Measurements from ENCODE around the gene ARID1B. TPM values are rescaled to one million over a fixed set of nuclear protein-coding genes. Genes with fewer than 3 reads are reported as not detected.
"Not testable (repeated sequence)": the region's sequence is repeated elsewhere in the genome, so short reads cannot be mapped to it uniquely, and the experiment has no call there.

ARID1B gene
- total RNA-seq, 1 donor from 2014 or later = 26.4 TPM

DNA sequence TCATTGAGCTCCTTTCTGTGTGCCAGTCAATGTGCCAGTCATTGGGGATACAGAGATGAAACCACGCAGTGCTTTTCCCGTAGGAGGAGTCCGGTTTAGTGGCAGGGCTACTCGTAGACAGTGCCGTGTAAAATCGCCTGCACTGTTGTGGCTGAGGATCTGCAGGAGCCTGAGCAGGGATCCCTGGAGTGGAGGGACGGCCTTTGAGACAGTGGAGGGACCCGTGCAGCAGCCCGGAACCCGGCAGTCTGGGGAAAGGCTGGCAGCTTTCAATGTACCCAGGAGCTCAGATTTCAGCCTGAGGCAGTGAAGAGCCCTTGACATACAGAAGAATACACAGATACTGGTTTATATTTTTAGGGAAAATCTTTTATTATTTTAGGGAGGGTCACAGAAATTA is 203.3 kb downstream of the ARID1B start:
- DNase-seq (ENCODE audit: low spot score) (no peak), ATAC-seq (no peak)

DNA sequence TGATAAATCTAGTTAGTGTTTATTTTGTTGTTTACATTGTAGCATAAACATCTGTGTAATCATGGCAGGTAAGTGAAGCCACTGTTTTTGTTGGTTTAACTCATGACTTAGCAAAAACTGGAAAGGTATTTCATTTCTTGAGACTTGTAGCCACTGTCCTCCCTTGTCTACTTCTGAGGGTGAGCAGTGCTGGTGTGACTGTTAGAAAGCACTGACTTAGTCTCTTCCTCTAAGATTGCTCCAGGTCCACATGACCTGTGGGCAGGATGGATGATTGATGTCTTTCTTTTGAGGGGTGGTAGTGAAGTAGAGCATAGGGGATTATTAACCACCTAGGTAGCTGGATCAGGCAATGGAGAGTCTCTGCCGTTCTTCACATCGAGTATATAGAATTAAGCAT is 203.8 kb downstream of the ARID1B start:
- DNase-seq (ENCODE audit: low spot score) (no peak), ATAC-seq (no peak)

DNA sequence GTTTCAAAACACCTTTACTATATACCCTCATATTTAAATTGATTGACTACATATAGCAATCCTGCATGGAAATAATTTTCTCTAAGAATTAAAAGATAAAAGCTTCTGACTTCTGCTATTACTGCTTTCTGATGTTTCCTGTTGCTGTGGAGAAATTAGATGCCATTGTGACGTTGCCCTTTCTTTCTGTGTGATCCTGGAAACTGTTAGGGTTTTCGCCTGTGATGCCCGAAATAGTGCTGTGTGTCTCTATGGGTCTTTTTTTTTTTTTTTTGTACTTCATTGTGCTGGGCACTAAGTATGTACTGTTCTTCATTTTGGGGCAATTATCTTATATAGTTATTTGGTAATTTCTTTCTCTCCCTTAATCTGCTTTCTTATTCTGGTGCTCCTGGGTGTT is 205.0 kb downstream of the ARID1B start:
- ATAC-seq (no peak), DNase-seq (ENCODE audit: low spot score) (no peak)

DNA sequence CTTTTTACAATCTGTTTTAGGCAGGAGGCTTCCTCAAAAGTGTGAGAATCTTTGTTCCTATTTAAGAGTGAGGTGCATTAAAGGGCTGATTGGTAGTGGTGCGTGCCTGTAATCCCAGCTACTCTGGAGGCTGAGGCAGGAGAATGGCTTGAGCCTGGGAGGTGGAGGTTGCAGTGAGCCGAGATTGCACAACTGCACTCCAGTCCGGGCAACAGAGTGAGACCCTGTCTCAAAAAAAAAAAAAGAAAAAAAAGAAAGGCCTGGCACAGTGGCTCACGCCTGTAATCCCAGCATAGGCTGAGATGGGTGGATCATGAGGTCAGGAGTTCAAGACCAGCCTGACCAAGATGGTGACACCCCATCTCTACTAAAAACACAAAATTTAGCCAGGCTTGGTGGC is 205.7 kb downstream of the ARID1B start:
- not testable (repeated sequence) for DNase-seq (ENCODE audit: low spot score); ATAC-seq

DNA sequence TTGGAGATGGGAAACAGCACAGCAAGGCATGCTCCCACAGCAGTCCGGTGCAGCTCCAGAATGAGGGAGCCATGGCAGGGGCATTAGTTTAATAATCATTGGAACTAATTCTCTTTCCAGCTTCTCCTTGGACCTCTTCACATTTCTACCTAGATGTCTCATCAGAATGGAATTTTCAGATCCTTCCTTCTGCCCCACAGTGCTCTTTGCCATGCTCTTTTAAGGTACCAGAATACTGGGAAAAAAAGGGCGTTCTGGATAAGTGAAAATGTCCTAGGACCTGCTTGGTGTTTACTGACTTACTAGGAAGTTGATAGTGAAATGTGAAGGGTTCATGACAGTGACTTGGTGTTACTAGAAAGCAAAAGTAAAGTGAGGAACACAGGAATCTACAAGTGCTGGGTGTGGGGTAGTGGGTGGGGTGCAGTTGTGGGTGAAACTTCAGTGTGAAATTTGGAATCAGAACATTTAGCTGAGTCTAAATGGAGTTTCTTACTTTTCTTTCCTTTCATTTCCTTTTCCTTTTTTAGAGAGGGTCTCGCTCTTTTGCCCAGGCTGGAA is 207.1 kb downstream of the ARID1B start:
- DNase-seq (ENCODE audit: low spot score) (no peak), ATAC-seq (no peak)

DNA sequence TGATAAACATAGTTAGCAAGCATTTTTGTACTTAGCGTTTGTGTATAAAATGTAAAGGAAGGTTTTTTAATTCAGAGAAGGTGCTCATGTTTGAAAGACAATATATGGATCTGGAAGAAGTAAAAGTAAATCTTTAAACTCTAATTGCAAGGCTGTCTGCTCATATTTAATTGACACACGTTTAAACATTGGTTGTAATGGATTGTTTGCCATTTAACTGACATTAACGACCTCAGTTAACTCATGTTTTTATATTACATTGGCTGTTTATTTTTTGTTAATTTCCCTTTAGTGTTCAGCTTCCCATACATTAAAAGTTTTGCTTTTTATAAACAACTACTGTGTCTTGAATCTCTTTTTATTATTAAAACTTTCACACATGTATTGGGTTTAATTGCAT is 208.1 kb downstream of the ARID1B start:
- no peak for DNase-seq (ENCODE audit: low spot score)
- ATAC-seq = no peak

DNA sequence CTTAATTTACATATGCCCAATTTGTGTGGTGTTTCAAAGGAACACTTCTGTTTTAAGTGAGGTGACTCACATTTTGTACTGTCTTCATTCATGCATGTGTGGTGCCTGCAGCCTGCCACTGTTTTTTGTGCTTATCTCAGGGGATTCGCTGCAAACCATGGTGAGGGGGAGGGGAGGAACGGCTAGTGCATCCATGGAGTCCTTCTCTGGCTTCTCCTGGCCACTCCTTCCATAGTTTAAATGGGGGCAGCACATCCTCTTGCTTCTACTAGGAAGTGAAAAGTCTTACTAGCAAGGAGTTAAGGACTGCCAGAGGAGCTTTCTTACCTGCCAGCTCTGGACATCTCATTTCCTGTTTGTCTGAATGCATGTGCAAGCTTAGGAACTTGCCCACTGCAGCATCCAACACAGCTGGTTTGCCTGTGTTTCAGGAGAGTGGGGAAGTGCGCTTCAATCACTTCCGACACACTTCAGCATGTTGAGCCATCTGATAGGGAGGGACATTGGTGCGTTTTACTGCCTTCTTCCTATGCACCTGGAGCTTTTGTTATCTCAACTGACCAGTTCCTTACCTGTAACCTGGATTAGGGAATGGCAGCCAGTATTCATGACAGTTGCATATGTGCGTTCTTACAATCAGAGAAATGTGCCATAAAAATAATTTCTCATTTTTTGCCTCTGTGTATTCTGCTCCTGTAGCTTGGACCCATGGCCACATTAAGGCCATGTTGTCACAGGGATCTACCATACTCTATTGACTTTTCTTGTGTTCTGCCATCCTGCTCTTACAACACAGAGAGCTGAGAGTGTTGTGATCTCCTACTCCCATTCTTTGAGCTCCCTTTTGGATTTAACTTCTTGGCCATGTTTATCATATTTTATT is 211.3 kb downstream of the ARID1B start:
- ATAC-seq = peak; percentile 50

DNA sequence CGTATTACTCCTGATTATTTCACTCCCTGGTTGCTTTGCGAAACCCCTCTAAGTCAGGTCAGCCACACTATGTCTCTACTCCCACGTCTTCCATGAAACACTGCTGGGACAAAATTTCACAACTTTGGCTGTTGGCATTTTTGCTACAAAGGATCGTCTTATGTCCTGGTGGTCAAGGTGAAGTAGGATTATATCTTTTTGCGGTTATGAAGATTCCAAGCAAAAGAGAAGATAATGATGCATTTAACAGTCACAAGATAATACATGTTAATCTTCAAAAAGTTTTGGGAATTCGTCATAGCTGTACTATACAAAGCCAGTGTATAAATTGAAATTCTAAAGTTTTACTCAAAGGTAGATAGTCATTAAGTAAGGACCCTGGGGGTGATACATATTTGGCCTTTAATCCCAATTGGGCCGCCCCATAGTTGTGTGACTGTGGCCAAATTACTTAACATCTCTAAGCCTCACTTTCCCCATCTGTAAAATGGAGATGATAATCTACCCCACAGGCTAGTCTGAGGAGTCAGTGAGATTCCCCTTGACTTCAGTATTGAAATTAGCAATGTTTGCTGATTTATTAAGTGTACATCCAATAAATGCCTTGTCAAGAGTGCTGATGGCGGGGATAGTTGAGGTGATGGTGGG is 212.1 kb downstream of the ARID1B start:
- DNase-seq (ENCODE audit: low spot score) = no peak
- no peak for ATAC-seq

More for the DNA sequence above, 211.3 kb downstream of the ARID1B start:
- DNase-seq (ENCODE audit: low spot score) = no peak

DNA sequence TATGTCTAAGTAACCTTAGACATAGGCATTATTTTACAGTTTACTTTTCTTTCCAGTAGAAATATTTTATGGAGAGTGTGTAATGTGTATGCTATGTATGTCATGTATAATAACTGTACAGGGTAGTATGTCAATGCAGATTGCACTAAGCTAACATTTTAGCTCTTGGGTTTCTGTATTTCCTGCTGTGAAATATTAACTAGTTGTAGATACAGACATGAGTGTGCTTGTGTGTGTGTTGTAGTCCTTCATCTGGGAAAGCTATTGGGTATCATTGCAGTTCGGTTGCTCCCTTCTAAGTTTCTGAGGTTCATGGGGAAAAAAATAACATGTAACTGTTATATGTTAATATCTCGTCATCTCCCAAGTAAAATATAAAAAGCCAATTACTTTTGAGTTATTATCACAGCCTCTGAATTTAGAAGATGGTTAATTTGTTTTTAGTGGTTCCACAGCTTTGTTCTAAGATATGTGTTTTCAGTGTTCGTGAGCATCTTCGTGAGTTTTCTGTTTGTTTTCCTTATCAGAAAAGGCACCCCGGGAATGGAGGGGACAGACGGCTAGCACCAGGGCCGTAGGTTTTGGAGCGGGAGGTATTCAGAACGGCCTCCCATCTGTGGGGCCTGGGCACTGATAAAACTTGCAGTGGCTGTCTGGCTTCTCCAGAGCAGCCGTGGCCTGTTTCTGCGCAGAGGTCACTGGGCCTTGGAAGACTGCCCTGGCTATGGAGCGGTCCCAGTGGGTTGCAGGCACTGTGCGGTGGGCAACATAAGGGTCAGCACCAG is 215.0 kb downstream of the ARID1B start:
- no peak for DNase-seq (ENCODE audit: low spot score)
- peak; percentile 82 for ATAC-seq

DNA sequence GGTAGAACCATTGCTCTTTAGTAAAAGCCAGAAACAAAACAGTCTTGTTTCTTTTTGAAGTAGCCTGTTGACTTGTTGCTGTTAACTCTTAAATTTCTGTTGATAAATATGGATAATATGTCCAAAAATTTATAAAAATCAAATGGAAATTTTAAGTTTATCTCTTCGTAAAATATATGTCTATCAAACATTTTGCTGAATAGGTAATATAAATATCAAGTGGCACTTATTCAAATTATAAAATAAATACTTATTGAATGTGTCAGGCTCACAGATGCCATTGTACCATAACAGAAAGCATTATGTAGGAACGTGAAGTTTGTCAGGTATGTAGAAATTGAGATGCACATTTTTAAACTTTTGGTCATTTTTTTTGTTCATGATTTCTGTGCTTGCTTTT is 216.5 kb downstream of the ARID1B start:
- no peak for ATAC-seq
- no peak for DNase-seq (ENCODE audit: low spot score)

DNA sequence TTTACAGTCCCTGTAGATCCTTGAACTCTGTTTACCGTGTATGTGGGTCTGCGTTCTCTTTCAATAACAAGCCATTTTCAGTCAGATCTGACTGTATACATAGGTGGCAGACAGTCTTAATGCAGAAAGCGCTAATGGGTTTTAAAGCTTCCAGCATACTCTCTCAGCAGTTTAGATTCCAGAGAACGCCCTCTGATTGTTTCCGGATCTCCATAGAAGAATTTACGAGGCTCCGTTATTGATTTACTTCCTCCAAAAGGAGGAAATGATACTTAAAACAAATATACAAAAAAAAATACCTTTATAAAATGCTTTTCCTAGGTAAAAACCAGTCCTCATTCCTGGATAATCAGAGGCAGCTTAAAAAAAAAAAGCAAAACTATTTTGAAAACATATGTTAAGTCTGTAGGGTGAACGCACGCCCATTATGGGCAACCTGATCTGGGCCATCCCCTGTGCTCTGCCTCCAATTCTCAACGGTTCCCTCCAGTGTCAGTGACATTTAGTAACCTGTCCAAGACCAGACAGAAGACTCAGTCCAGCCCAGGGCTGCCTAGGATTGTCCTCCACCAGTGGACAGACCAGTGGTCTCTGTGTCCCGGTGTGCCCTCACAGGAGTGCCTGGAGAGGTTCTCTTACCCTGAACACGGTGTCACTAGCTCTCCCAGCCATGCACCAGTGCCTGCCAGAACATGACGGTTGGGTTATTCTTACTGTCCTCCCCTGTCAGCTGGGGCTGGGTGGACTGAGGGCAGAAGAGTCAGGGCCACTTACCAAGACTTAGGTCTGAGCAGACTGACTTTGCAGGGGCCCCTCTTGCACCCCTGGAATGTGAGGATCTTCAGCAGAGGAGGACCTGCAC is 217.3 kb downstream of the ARID1B start:
- DNase-seq (ENCODE audit: low spot score) (no peak), ATAC-seq (no peak)

DNA sequence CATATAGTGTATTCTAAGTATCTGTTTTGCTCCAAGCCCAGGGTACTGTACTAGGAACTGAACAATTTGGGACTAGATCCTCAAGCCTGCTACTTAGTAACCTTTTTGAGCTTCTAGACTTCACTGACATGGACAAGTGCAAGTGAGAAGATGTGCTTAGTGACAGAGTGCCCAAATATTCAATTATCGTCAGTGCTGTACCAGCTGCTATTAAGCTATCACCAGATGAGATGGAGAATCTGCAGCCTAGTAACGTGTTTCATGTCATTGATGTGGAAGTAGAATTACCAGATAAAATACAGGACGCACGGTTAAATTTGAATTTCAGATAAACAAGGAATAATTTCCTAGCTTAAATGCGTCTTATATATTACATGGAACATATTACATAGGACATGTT is 218.3 kb downstream of the ARID1B start:
- ATAC-seq = no peak
- DNase-seq (ENCODE audit: low spot score) = no peak

DNA sequence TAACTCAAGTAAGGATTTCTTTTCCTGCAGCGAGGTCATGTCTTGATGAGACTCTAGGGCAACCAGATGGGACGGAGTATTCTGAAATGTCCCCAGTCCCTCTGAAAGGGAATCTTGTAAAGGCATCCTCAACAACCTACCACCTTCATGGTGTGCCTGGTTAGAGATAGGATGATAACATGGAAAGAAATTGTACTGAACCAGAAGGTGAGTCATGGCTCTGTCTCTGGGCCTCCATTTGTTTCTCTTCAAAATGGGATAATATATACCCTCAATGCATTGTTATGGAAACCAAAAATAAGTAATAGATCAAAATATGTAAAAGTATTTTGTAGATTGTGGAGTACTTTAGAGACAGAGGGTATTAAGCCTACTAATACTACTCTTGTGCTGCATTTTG is 219.1 kb downstream of the ARID1B start:
- ATAC-seq = no peak

DNA sequence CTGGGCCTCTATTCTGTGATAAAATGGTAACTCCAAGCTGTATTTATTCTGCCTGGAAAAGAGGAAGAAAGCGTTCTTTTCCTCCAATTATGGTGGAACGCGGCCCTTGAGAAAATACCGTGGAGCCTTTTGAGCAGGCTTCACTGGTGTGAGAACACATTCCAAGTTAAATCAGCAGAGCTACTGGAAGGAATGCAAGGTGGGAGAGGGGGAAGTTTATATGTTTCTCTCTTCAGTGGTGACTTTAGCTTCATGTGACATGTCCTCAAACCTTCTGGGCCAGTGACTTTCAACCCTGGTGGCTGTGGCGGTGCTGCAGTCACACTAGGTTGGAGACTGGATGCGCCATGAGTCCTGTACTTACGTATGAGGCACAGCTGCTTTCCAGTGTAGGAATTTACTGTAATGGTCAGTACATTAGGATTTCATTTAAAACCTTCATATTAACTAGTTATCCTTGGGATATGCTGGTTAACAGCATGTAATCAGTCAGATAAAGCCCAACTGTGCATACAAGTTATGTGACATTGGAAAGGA is 221.7 kb downstream of the ARID1B start:
- ATAC-seq (no peak), DNase-seq (ENCODE audit: low spot score) (no peak)

More for the DNA sequence above, 219.1 kb downstream of the ARID1B start:
- DNase-seq (ENCODE audit: low spot score) = no peak

DNA sequence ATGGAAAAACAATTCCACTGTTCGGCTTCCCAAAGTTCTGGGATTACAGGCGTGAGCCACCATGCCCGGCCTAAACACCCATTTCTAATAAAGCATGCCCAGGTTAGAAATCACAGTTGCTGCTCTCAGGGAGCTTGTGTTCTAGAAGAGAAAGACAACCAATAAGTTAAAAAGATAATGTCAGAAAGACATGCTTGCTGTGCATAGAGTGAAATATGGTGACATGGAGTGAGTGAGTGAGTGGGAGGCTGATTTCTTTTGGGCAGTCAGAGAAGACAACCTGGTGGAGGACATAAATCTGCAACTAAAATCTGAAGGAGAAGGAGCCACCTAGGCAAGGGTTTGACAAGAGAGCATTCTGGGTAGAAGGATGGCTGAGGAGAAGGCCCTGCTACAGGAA is 222.6 kb downstream of the ARID1B start:
- DNase-seq (ENCODE audit: low spot score) = no peak
- no peak for ATAC-seq

DNA sequence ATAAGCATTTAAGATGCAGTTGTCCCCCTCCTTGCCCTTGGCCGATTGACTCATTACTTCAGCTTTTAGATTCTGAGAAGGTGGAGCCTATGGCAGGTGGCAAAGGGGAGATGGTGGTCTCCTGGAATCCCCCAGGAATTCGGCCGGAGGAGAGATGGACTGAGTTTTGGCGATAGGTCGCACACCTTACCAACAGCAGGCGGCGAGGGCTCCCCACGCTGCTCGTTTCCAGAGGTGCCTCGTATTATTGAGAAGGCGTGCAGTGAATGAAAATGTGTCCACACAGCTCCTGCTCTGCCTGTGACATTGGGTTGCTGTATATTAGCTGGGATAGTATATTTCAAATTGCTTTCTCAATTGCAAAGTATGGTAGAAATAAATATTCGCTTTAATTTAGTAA is 224.5 kb downstream of the ARID1B start:
- DNase-seq (ENCODE audit: low spot score) = no peak
- ATAC-seq = no peak

DNA sequence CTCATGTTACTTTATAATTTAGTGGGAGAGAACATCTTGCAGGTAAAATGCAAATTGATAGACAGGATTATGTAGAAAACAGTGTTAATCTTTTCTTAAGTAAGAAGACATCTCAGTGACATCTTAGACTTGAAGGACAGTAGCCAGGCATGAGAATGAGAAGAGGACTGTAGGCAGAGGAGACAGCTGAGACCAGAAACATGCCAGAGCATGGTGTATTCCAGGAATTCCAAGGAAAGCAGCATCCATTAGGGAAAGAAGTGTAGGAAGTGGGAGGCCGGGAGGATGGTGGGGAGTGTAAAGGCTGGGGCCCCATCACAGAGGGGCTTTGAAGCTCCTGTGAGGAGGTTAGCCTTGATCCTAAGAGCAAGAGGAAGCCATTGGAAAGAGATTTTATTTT is 225.6 kb downstream of the ARID1B start:
- no peak for DNase-seq (ENCODE audit: low spot score)
- ATAC-seq = no peak

DNA sequence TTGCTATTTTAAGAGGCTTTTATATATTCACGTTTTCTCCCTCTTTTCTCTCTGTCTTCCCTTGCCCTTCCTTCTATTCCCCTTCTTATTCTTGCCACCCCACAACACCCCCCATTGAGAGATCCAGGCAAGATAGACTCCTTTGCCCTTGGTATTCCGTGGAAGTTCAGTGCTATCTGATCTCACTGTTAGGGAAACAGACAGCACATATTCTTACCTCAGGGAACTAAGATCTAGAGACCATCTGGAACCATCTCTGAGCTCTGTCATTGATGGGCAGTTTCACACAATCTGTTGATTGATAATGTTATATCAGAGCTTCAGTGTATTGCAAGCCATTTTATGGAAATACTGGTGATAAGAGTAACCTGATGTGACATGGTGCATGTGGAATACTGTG is 228.8 kb downstream of the ARID1B start:
- DNase-seq (ENCODE audit: low spot score) = no peak
- ATAC-seq = no peak

DNA sequence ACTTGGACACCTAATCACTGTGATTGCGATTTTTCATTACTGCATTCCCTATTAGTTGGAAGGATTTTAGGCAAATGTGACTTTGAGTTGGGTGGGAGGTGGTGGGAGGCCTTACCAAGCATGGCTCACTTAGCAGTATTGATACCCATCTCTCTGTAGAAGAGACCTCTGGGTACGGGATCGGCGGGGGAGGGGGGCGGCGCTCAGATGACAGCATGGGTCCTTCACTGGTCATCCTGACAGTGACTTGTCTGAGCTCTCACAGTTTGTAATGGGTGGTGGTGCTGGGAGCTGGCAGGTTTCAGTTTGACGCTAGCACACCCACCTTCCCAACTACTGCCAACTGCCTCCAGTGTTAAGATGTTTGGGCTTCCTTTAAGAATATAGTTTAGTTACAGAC is 231.4 kb downstream of the ARID1B start:
- ATAC-seq = no peak
- no peak for DNase-seq (ENCODE audit: low spot score)

DNA sequence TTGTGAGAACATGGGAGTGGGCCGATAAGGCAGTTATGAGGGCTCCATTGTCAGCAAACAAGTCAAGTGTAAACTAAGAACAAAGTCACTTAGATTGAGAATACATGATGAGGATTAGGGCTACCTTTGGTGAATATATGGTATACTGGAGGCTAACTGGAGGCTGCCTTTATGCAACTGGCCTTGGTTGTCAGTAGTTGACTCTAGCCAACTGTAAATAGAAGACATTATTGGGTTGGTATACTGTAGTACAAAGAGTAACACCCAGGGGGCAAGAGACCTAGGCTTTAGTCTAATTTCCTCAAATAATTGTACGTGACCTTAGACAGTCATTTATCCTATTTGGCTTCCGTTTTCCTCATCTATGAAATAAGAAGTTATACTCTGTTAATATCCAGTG is 235.2 kb downstream of the ARID1B start:
- ATAC-seq (no peak), DNase-seq (ENCODE audit: low spot score) (no peak)
